Measurements from ENCODE around the gene SP5.

SP5 gene

GRCh38 chr2:170713543-170714380 lies 1.4 kb upstream of the SP5 start:
- Histone ChIP-seq H3K4me1 (ENCODE audit: low read length) (no peaks in the 10 kb centered on the region), H3K36me3 (replicated peaks; ENCODE audit: insufficient read depth, low read length) (no peaks in the 10 kb centered on the region), H4K20me1 (ENCODE audit: insufficient read depth, low read length) (no peaks in the 10 kb centered on the region), H3K27ac (ENCODE audit: low read length) (no peak overlapping the region), H3F3A (ENCODE audit: insufficient read depth, low read length) (peaks cover 3% of the 10 kb centered on the region; the same call in 1 of the 2 replicates), H2AFZ (ENCODE audit: low read length) (peak overlapping the region; percentile 95), H3K79me2 (ENCODE audit: low read length) (no peaks in the 10 kb centered on the region), H3K9me3 (replicated peaks; ENCODE audit: insufficient read depth, low read length) (no peaks in the 10 kb centered on the region), H3K9me2 (replicated peaks; ENCODE audit: insufficient read depth, low read length) (no peaks in the 10 kb centered on the region), H3K4me2 (ENCODE audit: low read depth, low read length) (peak overlapping the region; percentile 89), H3K9ac (ENCODE audit: low read length) (no peak overlapping the region; the same call in 1 of the 2 replicates), H3K27me3 (replicated peaks; ENCODE audit: insufficient read depth, low read length) (0 out of 2 replicates have a peak, but pooled peaks cover 11% of the 10 kb centered on the region), H3K4me3 (ENCODE audit: low read length) (peak overlapping the region; percentile 70)
- TF ChIP-seq EZH2phosphoT487 (IDR thresholded peaks at IDR 0.05; ENCODE audit: low read length): no peak
- no peak for TF ChIP-seq EZH2 (optimal IDR thresholded peaks at IDR 0.05; ENCODE audit: low read depth, low read length)
- TF ChIP-seq CTCF (IDR thresholded peaks at IDR 0.05; ENCODE audit: low read length): no peak
- DNase-seq: no peak

DNA sequence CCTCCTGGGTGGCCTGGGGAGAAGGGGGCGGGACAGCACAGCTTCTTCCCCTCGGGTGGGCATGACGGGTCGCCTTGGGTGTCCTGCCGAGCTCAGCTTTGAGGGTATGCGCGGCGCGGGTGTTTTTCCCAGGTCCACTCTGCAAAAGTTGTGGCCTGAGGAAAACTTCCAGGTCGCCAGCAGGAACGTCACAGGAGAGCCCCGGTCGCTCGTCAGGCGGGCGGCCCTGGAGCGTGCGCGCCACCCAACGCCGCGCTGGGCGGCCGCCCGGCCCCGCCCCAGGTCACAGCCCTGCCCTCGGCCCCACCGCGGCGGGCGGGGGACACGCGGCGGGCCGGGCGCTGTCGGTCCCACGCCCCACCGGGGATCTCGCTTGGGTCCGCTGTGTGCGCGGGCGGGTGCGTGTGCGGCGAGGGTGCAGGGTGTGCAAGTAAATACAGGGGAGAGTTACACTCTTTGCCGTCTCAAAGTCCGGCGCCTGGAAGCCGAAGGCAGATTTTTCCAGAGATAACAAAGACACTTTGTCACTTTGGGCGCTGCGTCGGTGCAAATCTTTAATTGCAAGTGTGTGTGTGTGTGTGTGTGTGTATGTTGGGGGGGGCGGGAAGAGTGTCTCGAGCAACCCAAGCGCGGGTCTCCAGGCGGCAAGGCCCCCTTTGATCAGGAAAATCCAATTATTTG lies 616 bp upstream of the SP5 start:
- H3K4me2 ChIP-seq (ENCODE audit: low read depth, low read length): peak overlapping the region; percentile 89
- peak overlapping the region; percentile 70 for H3K4me3 ChIP-seq (ENCODE audit: low read length)
- DNase-seq: peak; percentile 45
- peak overlapping the region; percentile 100 for H2AFZ ChIP-seq (ENCODE audit: low read length)
- H3K9ac ChIP-seq (ENCODE audit: low read length): no peak overlapping the region; the same call in 1 of the 2 replicates
- H3K27ac ChIP-seq (ENCODE audit: low read length): no peak overlapping the region
- H3K27me3 ChIP-seq (replicated peaks; ENCODE audit: insufficient read depth, low read length): 0 out of 2 replicates have a peak, but pooled peaks cover 11% of the 10 kb centered on the region
- no peaks in the 10 kb centered on the region for H3K9me2 ChIP-seq (replicated peaks; ENCODE audit: insufficient read depth, low read length)
- TF ChIP-seq EZH2 (optimal IDR thresholded peaks at IDR 0.05; ENCODE audit: low read depth, low read length) (no peak), CTCF (IDR thresholded peaks at IDR 0.05; ENCODE audit: low read length) (no peak), EZH2phosphoT487 (IDR thresholded peaks at IDR 0.05; ENCODE audit: low read length) (no peak)
- H3F3A ChIP-seq (ENCODE audit: insufficient read depth, low read length): peaks cover 3% of the 10 kb centered on the region; the same call in 1 of the 2 replicates
- H4K20me1 ChIP-seq (ENCODE audit: insufficient read depth, low read length): no peaks in the 10 kb centered on the region
- H3K9me3 ChIP-seq (replicated peaks; ENCODE audit: insufficient read depth, low read length): no peaks in the 10 kb centered on the region
- no peaks in the 10 kb centered on the region for H3K36me3 ChIP-seq (replicated peaks; ENCODE audit: insufficient read depth, low read length)
- no peaks in the 10 kb centered on the region for H3K4me1 ChIP-seq (ENCODE audit: low read length)
- no peaks in the 10 kb centered on the region for H3K79me2 ChIP-seq (ENCODE audit: low read length)

GRCh38 chr2:170715932-170716777 lies 1.0 kb downstream of the SP5 start:
- no peaks in the 10 kb centered on the region for H3K79me2 ChIP-seq (ENCODE audit: low read length)
- 0 out of 2 replicates have a peak, but pooled peaks cover 11% of the 10 kb centered on the region for H3K27me3 ChIP-seq (replicated peaks; ENCODE audit: insufficient read depth, low read length)
- peaks cover 3% of the 10 kb centered on the region; the same call in 1 of the 2 replicates for H3F3A ChIP-seq (ENCODE audit: insufficient read depth, low read length)
- H2AFZ ChIP-seq (ENCODE audit: low read length): peak overlapping the region; percentile 100
- H4K20me1 ChIP-seq (ENCODE audit: insufficient read depth, low read length): no peaks in the 10 kb centered on the region
- peak overlapping the region; percentile 89 for H3K4me2 ChIP-seq (ENCODE audit: low read depth, low read length)
- no peaks in the 10 kb centered on the region for H3K9me3 ChIP-seq (replicated peaks; ENCODE audit: insufficient read depth, low read length)
- H3K9me2 ChIP-seq (replicated peaks; ENCODE audit: insufficient read depth, low read length): no peaks in the 10 kb centered on the region
- no peaks in the 10 kb centered on the region for H3K4me1 ChIP-seq (ENCODE audit: low read length)
- TF ChIP-seq CTCF (IDR thresholded peaks at IDR 0.05; ENCODE audit: low read length) (no peak), EZH2 (optimal IDR thresholded peaks at IDR 0.05; ENCODE audit: low read depth, low read length) (no peak), EZH2phosphoT487 (IDR thresholded peaks at IDR 0.05; ENCODE audit: low read length) (no peak)
- no peak overlapping the region for H3K27ac ChIP-seq (ENCODE audit: low read length)
- H3K4me3 ChIP-seq (ENCODE audit: low read length): peak overlapping the region; percentile 70
- H3K9ac ChIP-seq (ENCODE audit: low read length): no peak overlapping the region; the same call in 1 of the 2 replicates
- no peak for DNase-seq
- H3K36me3 ChIP-seq (replicated peaks; ENCODE audit: insufficient read depth, low read length): no peaks in the 10 kb centered on the region
